A549 treated with CORT108297 at 1 μM for 4 hours (cell line): ENCODE data around the gene IQGAP2. TPM values are rescaled to one million over a fixed set of nuclear protein-coding genes. Genes with fewer than 3 reads are reported as not detected.

Experiments used
- total RNA-seq: library from RNA; stranded (reverse); fragments of 200-300 nt; extraction: Qiagen RNA extraction; gene quantifications from 5 replicates; pipeline ENCODE4 v1.2.3, GENCODE V29; 2022

The IQGAP2 gene, protein sequence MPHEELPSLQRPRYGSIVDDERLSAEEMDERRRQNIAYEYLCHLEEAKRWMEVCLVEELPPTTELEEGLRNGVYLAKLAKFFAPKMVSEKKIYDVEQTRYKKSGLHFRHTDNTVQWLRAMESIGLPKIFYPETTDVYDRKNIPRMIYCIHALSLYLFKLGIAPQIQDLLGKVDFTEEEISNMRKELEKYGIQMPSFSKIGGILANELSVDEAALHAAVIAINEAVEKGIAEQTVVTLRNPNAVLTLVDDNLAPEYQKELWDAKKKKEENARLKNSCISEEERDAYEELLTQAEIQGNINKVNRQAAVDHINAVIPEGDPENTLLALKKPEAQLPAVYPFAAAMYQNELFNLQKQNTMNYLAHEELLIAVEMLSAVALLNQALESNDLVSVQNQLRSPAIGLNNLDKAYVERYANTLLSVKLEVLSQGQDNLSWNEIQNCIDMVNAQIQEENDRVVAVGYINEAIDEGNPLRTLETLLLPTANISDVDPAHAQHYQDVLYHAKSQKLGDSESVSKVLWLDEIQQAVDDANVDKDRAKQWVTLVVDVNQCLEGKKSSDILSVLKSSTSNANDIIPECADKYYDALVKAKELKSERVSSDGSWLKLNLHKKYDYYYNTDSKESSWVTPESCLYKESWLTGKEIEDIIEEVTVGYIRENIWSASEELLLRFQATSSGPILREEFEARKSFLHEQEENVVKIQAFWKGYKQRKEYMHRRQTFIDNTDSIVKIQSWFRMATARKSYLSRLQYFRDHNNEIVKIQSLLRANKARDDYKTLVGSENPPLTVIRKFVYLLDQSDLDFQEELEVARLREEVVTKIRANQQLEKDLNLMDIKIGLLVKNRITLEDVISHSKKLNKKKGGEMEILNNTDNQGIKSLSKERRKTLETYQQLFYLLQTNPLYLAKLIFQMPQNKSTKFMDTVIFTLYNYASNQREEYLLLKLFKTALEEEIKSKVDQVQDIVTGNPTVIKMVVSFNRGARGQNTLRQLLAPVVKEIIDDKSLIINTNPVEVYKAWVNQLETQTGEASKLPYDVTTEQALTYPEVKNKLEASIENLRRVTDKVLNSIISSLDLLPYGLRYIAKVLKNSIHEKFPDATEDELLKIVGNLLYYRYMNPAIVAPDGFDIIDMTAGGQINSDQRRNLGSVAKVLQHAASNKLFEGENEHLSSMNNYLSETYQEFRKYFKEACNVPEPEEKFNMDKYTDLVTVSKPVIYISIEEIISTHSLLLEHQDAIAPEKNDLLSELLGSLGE (N-terminal part only)
- total RNA-seq: 1.2 to 2.1 TPM (median 1.4 TPM) in 5 replicates

DNA sequence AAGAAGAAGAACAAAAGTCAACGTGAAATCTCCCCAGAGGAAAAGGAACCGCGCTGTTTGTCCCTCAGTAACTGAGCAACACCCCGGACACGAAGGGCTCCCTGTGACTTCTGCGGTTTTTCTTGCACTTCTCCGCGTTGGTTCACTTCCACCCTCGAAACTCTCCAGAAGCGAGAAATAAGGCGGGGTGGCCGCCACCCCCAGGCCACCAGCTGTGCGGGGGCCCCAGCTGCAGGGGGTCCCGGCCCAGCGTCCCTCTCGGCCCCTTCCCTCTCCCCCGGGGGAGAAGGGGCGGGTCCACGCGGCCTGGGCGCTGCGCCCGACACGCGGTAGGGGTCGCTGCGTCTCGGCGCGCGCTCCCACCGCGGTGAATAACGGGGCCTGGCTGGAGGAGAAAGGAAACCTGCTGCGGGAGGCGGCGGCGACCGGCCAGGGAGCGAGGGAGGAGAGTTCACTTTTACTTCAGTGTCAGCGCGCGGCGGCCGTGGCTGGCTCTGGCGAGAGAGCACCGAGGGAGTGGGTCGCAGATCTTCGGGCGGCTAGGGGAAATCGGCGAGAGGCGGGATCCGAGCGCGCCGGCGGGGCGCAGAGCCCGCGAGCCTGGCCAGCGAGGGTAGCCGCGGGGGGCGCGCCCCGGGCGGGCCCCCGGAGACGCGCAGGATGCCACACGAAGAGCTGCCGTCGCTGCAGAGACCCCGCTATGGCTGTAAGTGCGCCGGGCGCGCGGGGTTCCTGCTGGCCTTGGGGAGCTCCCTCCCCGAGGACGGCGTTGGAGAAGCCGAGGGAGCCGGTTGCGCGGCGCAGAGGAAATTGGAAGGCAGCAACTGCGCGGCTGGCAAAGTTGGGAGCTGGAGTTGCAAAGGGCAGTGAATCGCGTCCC lies at the start of gene IQGAP2:
IQGAP2 (plus strand) TSS at position 400 of the 880 bp plus-strand sequence; CDS start at position 661, 261 bp downstream.

DNA sequence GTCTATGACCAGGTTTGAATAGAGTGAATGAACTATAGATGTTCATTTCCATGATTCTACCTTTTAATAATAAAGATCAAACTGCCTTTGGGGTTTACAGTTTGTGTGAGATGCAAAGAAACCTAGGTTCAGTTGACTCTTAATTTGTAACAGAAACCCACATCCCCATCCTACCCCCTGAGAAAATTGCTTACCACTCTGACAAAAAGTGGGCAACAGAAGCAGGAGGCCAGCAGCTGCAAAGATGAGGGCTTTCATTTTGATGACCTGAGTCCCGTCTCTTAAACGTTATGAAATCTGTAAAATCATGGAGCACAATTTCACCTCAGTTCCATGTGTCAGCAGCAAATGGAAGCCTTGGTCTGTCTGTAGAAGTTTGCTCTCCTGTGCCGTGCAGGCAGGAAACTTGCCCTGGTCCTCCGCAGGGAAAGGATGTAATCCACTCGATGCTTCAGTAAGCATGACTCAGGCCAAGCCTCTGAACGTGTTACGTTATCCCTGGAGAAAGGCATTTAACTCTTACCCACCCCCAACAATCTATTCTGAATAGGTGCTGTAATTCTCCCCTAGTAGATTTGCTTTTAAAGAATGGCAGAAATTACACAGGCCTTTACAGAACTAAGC lies 220.0 kb downstream of the IQGAP2 start, which contains the start of gene F2RL2:
F2RL2 (minus strand) TSS at position 431 of the 624 bp plus-strand sequence; CDS start at position 258, 173 bp downstream.

DNA sequence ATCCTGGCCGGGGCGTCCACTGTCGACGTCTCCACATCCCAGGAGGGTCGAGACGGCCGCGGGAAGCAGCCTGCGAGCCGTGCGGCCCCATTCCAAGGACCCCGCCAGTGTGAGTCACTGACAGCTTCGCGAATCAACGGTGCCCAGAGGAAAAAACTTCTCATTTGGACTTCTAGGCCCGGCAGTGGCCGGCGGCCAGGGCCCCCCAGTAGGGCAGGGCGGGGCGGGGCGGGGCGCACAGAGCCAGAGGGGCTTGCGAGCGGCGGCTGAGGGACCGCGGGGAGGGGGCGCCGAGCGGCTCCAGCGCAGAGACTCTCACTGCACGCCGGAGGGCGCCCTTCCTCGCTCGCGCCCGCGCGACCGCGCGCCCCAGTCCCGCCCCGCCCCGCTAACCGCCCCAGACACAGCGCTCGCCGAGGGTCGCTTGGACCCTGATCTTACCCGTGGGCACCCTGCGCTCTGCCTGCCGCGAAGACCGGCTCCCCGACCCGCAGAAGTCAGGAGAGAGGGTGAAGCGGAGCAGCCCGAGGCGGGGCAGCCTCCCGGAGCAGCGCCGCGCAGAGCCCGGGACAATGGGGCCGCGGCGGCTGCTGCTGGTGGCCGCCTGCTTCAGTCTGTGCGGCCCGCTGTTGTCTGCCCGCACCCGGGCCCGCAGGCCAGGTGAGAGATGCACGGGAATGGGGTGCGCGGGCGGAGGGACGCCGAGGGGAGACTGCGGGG lies 312.8 kb downstream of the IQGAP2 start, which contains the start of gene F2R:
F2R (plus strand) TSS at position 391 of the 720 bp plus-strand sequence; CDS start at position 573, 182 bp downstream.

Other genes with a start within 250 kb of the IQGAP2 start
- gene F2RL2, start 220.1 kb downstream of the IQGAP2 start, total RNA-seq: 3.8 to 4.8 TPM (median 4.3 TPM) in 5 replicates